ENCODE data around the gene WRNIP1. TPM values are rescaled to one million over a fixed set of nuclear protein-coding genes. Genes with fewer than 3 reads are reported as not detected.

Gene WRNIP1
- total and polyA plus RNA-seq, 11 donors = 32.1 to 64.1 (median 34.7) TPM

GRCh38 chr6:2732503-2733089, 32.6 kb upstream of the WRNIP1 start:
- Histone ChIP-seq H3K27ac (peak overlapping the region in 11 of 12 donors; percentile 39 to 89 (median 80)), H3K27me3 (no peaks in the 10 kb centered on the region), H3K9me3 (no peaks in the 10 kb centered on the region), H3K4me1 (peaks cover 0 to 49% (median 26%) of the 10 kb centered on the region in 12 donors), H3K4me3 (no peak overlapping the region), H3K36me3 (no peaks in the 10 kb centered on the region)
- TF ChIP-seq POLR2A (IDR thresholded peaks at IDR 0.05) (no peak), CTCF (IDR thresholded peaks at IDR 0.05) (no peak)
- DNase-seq (peak in 1 of 5 donors; percentile 55), ATAC-seq (peak; percentile 72 to 85 (median 78))
- intact Hi-C loops (cut with DNase I) = no loop called here
- WGBS, 4 donors = 9 to 28% (median 26%) methylated on average over 4 to 5 of the region's 5 CpGs

GRCh38 chr6:2733324-2733723, 31.9 kb upstream of the WRNIP1 start:
- intact Hi-C loops (cut with DNase I) = no loop called here
- no peak for TF ChIP-seq POLR2A (IDR thresholded peaks at IDR 0.05)
- TF ChIP-seq CTCF (IDR thresholded peaks at IDR 0.05) = no peak
- H3K27ac ChIP-seq = peak overlapping the region in 11 of 12 donors; percentile 39 to 89 (median 80)
- H3K27me3 ChIP-seq = no peaks in the 10 kb centered on the region
- WGBS, 4 donors = 56 to 72% (median 69%) methylated on average over 5 of the region's 5 CpGs
- H3K9me3 ChIP-seq = no peaks in the 10 kb centered on the region
- ATAC-seq (peak; percentile 43 to 75 (median 64)), DNase-seq (peak; percentile 59 to 78 (median 73))
- H3K4me1 ChIP-seq = peaks cover 0 to 52% (median 27%) of the 10 kb centered on the region in 12 donors
- no peak overlapping the region for H3K4me3 ChIP-seq
- H3K36me3 ChIP-seq = no peaks in the 10 kb centered on the region

GRCh38 chr6:2733736-2734480, 31.3 kb upstream of the WRNIP1 start:
- H3K4me1 ChIP-seq = peaks cover 0 to 51% (median 28%) of the 10 kb centered on the region in 12 donors
- ATAC-seq = peak; percentile 76 to 87 (median 82)
- 52 to 63% (median 61%) methylated on average over 22 of the region's 22 CpGs for WGBS, 4 donors
- H3K27me3 ChIP-seq = no peaks in the 10 kb centered on the region
- no peaks in the 10 kb centered on the region for H3K9me3 ChIP-seq
- peak overlapping the region; percentile 39 to 89 (median 80) for H3K27ac ChIP-seq
- peak in 4 of 5 donors; percentile 48 to 84 (median 63) for DNase-seq
- no peak overlapping the region for H3K4me3 ChIP-seq
- no peak for TF ChIP-seq POLR2A (IDR thresholded peaks at IDR 0.05)
- no peak for TF ChIP-seq CTCF (IDR thresholded peaks at IDR 0.05)
- no peaks in the 10 kb centered on the region for H3K36me3 ChIP-seq
- intact Hi-C loops (cut with DNase I) = no loop called here

GRCh38 chr6:2734488-2735166, 30.6 kb upstream of the WRNIP1 start:
- Histone ChIP-seq H3K4me1 (peaks cover 0 to 58% (median 28%) of the 10 kb centered on the region in 12 donors), H3K27ac (peak overlapping the region; percentile 29 to 89 (median 80))
- peak in 3 of 4 donors; percentile 11 to 32 (median 31) for ATAC-seq

More at GRCh38 chr6:2734488-2735166, 30.6 kb upstream of the WRNIP1 start:
- TF ChIP-seq CTCF (IDR thresholded peaks at IDR 0.05) (no peak), POLR2A (IDR thresholded peaks at IDR 0.05) (no peak)
- DNase-seq = no peak
- H3K36me3 ChIP-seq = no peaks in the 10 kb centered on the region
- H3K9me3 ChIP-seq = no peaks in the 10 kb centered on the region
- H3K27me3 ChIP-seq = no peaks in the 10 kb centered on the region
- intact Hi-C loops (cut with DNase I) = no loop called here
- no peak overlapping the region for H3K4me3 ChIP-seq
- WGBS, 4 donors = 43 to 66% (median 54%) methylated on average over 2 of the region's 2 CpGs
